ENCODE data around the gene PTK6.
"Not testable (repeated sequence)": the region's sequence is repeated elsewhere in the genome, so short reads cannot be mapped to it uniquely, and the experiment has no call there.

Gene PTK6

GRCh38 chr20:63525971-63526370 is 11.2 kb downstream of the PTK6 start:
- no peak for DNase-seq

GRCh38 chr20:63525185-63525584 is 12.0 kb downstream of the PTK6 start:
- no peak for DNase-seq

GRCh38 chr20:63522981-63523611 is 14.1 kb downstream of the PTK6 start:
- DNase-seq = no peak

GRCh38 chr20:63522091-63522868 is 14.9 kb downstream of the PTK6 start:
- no peak for DNase-seq

- no peak for DNase-seq
Measured at GRCh38 chr20:63521602-63522001, 15.6 kb downstream of the PTK6 start.

GRCh38 chr20:63520934-63521601 is 16.1 kb downstream of the PTK6 start:
- peak; percentile 58 for DNase-seq

GRCh38 chr20:63520504-63520933 is 16.7 kb downstream of the PTK6 start, which contains the start of gene PPDPF:
Gene PPDPF (plus strand): TSS chr20:63520765. CDS start chr20:63521309, 544 bp downstream.
- peak; percentile 75 for DNase-seq

- peak; percentile 64 for DNase-seq
Measured at GRCh38 chr20:63519668-63520503, 17.3 kb downstream of the PTK6 start.

GRCh38 chr20:63518946-63519667 is 18.1 kb downstream of the PTK6 start:
- no peak for DNase-seq

GRCh38 chr20:63518351-63518861 is 18.8 kb downstream of the PTK6 start:
- DNase-seq = no peak

GRCh38 chr20:63517376-63518309 is 19.5 kb downstream of the PTK6 start:
- no peak for DNase-seq

GRCh38 chr20:63514520-63514919 is 22.7 kb downstream of the PTK6 start:
- not testable (repeated sequence) for DNase-seq

- DNase-seq = no peak
Measured at GRCh38 chr20:63513207-63513606, 24.0 kb downstream of the PTK6 start.

GRCh38 chr20:63509088-63509564 is 28.1 kb downstream of the PTK6 start:
- DNase-seq = no peak

GRCh38 chr20:63508072-63508768 is 29.0 kb downstream of the PTK6 start:
- DNase-seq = no peak

GRCh38 chr20:63507083-63507743 is 30.0 kb downstream of the PTK6 start:
- no peak for DNase-seq

GRCh38 chr20:63505723-63506122 is 31.5 kb downstream of the PTK6 start:
- no peak for DNase-seq

GRCh38 chr20:63505281-63505680 is 31.9 kb downstream of the PTK6 start:
- DNase-seq = no peak

GRCh38 chr20:63504642-63505041 is 32.5 kb downstream of the PTK6 start:
- no peak for DNase-seq
